ENCODE measurements around the gene SLC5A11. TPM values are rescaled to one million over a fixed set of nuclear protein-coding genes. Genes with fewer than 3 reads are reported as not detected.

Gene SLC5A11
- total RNA-seq, 1 experiment from 2014 or later, result 0.47 TPM

DNA sequence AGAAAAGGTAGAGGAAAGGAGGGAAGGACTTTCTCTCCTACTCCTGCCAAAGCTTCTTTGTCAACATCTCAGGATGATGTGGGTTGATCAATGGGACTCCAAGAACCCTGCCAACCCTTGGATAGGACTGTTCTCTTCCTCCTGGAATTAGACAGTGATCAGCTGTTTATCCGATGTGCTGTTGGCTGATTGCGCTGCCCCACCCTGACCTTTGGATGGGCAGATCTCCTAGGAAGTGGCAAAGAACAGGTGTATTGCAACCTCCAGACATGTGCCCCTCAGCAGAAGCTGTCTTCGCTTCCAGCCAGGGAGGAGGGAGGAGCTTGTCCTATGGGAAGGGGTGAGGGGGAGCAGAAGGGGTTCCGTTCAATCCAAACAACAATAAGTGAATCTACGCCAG lies 30.5 kb downstream of the SLC5A11 start:
- Histone ChIP-seq H3K36me3 (ENCODE audit: control insufficient read depth in 1 of 2, insufficient read depth in 2 of 2, low read length in 2 of 2) (no peaks in the 10 kb centered on the region), H3K27me3 (ENCODE audit: insufficient read depth, low read length) (no peaks in the 10 kb centered on the region), H3K4me2 (ENCODE audit: low read length) (no peak overlapping the region), H3K4me1 (ENCODE audit: control insufficient read depth in 1 of 2, insufficient read depth in 2 of 2, low read length in 2 of 2) (no peaks in the 10 kb centered on the region), H3K9me2 (ENCODE audit: insufficient read depth) (no peaks in the 10 kb centered on the region), H2AFZ (ENCODE audit: low read depth, low read length, poor library complexity, severe bottlenecking) (no peak overlapping the region), H3K9me3 (ENCODE audit: control insufficient read depth in 1 of 2, insufficient read depth in 1 of 2, low read depth in 1 of 2, low read length in 2 of 2) (no peaks in the 10 kb centered on the region), H3K4me3 (replicated peaks in 1 of 2; ENCODE audit: low read depth in 1 of 2, low read length in 2 of 2) (no peak overlapping the region), H3K9ac (ENCODE audit: low read length) (no peak overlapping the region), H3K27ac (ENCODE audit: low read depth, low read length) (no peak overlapping the region), H3K79me2 (ENCODE audit: insufficient read depth, low read length) (no peaks in the 10 kb centered on the region), H4K20me1 (ENCODE audit: insufficient read depth) (no peaks in the 10 kb centered on the region)
- DNase-seq (ENCODE audit: low read depth, low spot score), result no peak
- ChIA-PET POLR2A (no interaction called here), CTCF (no interaction called here), RAD21 (ENCODE audit: low non-redundant PET in 1 of 2, low total read pairs in 2 of 2, uncharacterized antibody in 2 of 2, unreplicated experiment in 2 of 2) (no interaction called here)
- BruUV-seq (replicated peaks), result no TSS peak
- intact Hi-C loops (cut with micrococcal nuclease), result no loop called here
- ATAC-seq, result no peak
- TF ChIP-seq POLR2AphosphoS5 (IDR thresholded peaks at IDR 0.05; ENCODE audit: low read depth, low read length), result no peak
- no peak for TF ChIP-seq YY1 (IDR thresholded peaks at IDR 0.05; ENCODE audit: extremely low read depth, insufficient replicate concordance, low read depth, low read length)
- no peak for TF ChIP-seq SRF (IDR thresholded peaks at IDR 0.05; ENCODE audit: low read depth)
- TF ChIP-seq, protein P1, sequence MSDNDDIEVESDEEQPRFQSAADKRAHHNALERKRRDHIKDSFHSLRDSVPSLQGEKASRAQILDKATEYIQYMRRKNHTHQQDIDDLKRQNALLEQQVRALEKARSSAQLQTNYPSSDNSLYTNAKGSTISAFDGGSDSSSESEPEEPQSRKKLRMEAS (IDR thresholded peaks at IDR 0.05), result no peak
- no peak for TF ChIP-seq SP1 (IDR thresholded peaks at IDR 0.05; ENCODE audit: low read depth)
- TF ChIP-seq RAD21 (IDR thresholded peaks at IDR 0.05; ENCODE audit: low read depth), result no peak
- no peak for TF ChIP-seq CBX3 (IDR thresholded peaks at IDR 0.05; ENCODE audit: low read depth)

DNA sequence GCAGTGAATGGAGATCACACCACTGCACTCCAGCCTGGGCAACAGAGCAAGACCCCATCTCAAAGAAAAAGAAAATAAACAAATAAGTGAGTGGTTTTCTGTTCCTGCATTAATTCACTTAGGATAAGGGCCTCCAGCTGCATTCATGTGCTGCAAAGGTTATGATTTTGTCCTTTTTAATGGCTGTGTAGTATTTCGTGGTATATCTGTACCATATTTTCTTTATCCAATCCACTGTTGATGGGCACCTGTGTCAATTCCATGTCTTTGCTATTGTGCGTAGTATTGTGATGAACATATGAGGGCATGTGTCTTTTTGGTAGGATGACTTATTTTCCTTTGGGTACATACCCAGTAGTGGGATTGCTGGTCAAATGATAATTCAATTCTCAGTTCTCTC lies 33.9 kb downstream of the SLC5A11 start:
- Histone ChIP-seq H3K36me3 (ENCODE audit: control insufficient read depth in 1 of 2, insufficient read depth in 2 of 2, low read length in 2 of 2) (no peaks in the 10 kb centered on the region), H3K4me1 (ENCODE audit: control insufficient read depth in 1 of 2, insufficient read depth in 2 of 2, low read length in 2 of 2) (no peaks in the 10 kb centered on the region), H2AFZ (ENCODE audit: low read depth, low read length, poor library complexity, severe bottlenecking) (no peak overlapping the region), H3K9ac (ENCODE audit: low read length) (no peak overlapping the region), H4K20me1 (ENCODE audit: insufficient read depth) (no peaks in the 10 kb centered on the region), H3K4me2 (ENCODE audit: low read length) (no peak overlapping the region), H3K9me3 (ENCODE audit: control insufficient read depth in 1 of 2, insufficient read depth in 1 of 2, low read depth in 1 of 2, low read length in 2 of 2) (no peaks in the 10 kb centered on the region), H3K9me2 (ENCODE audit: insufficient read depth) (no peaks in the 10 kb centered on the region), H3K4me3 (replicated peaks in 1 of 2; ENCODE audit: low read depth in 1 of 2, low read length in 2 of 2) (no peak overlapping the region), H3K79me2 (ENCODE audit: insufficient read depth, low read length) (no peaks in the 10 kb centered on the region), H3K27me3 (ENCODE audit: insufficient read depth, low read length) (no peaks in the 10 kb centered on the region), H3K27ac (ENCODE audit: low read depth, low read length) (no peak overlapping the region)
- no peak for DNase-seq (ENCODE audit: low read depth, low spot score)
- intact Hi-C loops (cut with micrococcal nuclease), result no loop called here
- TF ChIP-seq CEBPB (IDR thresholded peaks at IDR 0.05; ENCODE audit: low read depth) (no peak), RAD21 (IDR thresholded peaks at IDR 0.05; ENCODE audit: low read depth) (no peak), CBX3 (IDR thresholded peaks at IDR 0.05; ENCODE audit: low read depth) (no peak), ZNF274 (IDR thresholded peaks at IDR 0.05; ENCODE audit: low read depth, low read length) (no peak), SP1 (IDR thresholded peaks at IDR 0.05; ENCODE audit: low read depth) (no peak), EZH2phosphoT487 (IDR thresholded peaks at IDR 0.05; ENCODE audit: borderline replicate concordance) (no peak), POLR2AphosphoS5 (IDR thresholded peaks at IDR 0.05; ENCODE audit: low read depth, low read length) (no peak), ELF1 (IDR thresholded peaks at IDR 0.05; ENCODE audit: borderline replicate concordance, low read depth) (no peak), POLR2A (IDR thresholded peaks at IDR 0.05; ENCODE audit: borderline replicate concordance, extremely low read depth, insufficient read depth, insufficient read length) (no peak), SRF (IDR thresholded peaks at IDR 0.05; ENCODE audit: low read depth) (no peak)
- TF ChIP-seq, protein P2, sequence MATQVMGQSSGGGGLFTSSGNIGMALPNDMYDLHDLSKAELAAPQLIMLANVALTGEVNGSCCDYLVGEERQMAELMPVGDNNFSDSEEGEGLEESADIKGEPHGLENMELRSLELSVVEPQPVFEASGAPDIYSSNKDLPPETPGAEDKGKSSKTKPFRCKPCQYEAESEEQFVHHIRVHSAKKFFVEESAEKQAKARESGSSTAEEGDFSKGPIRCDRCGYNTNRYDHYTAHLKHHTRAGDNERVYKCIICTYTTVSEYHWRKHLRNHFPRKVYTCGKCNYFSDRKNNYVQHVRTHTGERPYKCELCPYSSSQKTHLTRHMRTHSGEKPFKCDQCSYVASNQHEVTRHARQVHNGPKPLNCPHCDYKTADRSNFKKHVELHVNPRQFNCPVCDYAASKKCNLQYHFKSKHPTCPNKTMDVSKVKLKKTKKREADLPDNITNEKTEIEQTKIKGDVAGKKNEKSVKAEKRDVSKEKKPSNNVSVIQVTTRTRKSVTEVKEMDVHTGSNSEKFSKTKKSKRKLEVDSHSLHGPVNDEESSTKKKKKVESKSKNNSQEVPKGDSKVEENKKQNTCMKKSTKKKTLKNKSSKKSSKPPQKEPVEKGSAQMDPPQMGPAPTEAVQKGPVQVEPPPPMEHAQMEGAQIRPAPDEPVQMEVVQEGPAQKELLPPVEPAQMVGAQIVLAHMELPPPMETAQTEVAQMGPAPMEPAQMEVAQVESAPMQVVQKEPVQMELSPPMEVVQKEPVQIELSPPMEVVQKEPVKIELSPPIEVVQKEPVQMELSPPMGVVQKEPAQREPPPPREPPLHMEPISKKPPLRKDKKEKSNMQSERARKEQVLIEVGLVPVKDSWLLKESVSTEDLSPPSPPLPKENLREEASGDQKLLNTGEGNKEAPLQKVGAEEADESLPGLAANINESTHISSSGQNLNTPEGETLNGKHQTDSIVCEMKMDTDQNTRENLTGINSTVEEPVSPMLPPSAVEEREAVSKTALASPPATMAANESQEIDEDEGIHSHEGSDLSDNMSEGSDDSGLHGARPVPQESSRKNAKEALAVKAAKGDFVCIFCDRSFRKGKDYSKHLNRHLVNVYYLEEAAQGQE (IDR thresholded peaks at IDR 0.05; ENCODE audit: low read depth), result no peak
- TF ChIP-seq, protein P3, sequence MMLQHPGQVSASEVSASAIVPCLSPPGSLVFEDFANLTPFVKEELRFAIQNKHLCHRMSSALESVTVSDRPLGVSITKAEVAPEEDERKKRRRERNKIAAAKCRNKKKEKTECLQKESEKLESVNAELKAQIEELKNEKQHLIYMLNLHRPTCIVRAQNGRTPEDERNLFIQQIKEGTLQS (IDR thresholded peaks at IDR 0.05), result no peak
- TF ChIP-seq, protein P4, sequence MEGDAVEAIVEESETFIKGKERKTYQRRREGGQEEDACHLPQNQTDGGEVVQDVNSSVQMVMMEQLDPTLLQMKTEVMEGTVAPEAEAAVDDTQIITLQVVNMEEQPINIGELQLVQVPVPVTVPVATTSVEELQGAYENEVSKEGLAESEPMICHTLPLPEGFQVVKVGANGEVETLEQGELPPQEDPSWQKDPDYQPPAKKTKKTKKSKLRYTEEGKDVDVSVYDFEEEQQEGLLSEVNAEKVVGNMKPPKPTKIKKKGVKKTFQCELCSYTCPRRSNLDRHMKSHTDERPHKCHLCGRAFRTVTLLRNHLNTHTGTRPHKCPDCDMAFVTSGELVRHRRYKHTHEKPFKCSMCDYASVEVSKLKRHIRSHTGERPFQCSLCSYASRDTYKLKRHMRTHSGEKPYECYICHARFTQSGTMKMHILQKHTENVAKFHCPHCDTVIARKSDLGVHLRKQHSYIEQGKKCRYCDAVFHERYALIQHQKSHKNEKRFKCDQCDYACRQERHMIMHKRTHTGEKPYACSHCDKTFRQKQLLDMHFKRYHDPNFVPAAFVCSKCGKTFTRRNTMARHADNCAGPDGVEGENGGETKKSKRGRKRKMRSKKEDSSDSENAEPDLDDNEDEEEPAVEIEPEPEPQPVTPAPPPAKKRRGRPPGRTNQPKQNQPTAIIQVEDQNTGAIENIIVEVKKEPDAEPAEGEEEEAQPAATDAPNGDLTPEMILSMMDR (IDR thresholded peaks at IDR 0.05 in 2 of 3, conservative IDR thresholded peaks at IDR 0.05 in 1 of 3; ENCODE audit: borderline replicate concordance in 1 of 3, insufficient read depth in 1 of 3, low read depth in 2 of 3, low read length in 2 of 3), result no peak
- no TSS peak for BruUV-seq (replicated peaks)
- ChIA-PET POLR2A (no interaction called here), RAD21 (ENCODE audit: low non-redundant PET in 1 of 2, low total read pairs in 2 of 2, uncharacterized antibody in 2 of 2, unreplicated experiment in 2 of 2) (no interaction called here), CTCF (no interaction called here)
- ATAC-seq, result no peak

Data from HCT116 (cell line).